Astrocyte of the hippocampus (primary cell): ENCODE measurements around the gene SRPK3.

ENCODE experiments used
- DNase-seq: peaks from one replicate; pipeline ENCODE4 v3.0.0; 2011; ENCODE audit warnings: low read depth, low spot score

SRPK3 gene

DNA sequence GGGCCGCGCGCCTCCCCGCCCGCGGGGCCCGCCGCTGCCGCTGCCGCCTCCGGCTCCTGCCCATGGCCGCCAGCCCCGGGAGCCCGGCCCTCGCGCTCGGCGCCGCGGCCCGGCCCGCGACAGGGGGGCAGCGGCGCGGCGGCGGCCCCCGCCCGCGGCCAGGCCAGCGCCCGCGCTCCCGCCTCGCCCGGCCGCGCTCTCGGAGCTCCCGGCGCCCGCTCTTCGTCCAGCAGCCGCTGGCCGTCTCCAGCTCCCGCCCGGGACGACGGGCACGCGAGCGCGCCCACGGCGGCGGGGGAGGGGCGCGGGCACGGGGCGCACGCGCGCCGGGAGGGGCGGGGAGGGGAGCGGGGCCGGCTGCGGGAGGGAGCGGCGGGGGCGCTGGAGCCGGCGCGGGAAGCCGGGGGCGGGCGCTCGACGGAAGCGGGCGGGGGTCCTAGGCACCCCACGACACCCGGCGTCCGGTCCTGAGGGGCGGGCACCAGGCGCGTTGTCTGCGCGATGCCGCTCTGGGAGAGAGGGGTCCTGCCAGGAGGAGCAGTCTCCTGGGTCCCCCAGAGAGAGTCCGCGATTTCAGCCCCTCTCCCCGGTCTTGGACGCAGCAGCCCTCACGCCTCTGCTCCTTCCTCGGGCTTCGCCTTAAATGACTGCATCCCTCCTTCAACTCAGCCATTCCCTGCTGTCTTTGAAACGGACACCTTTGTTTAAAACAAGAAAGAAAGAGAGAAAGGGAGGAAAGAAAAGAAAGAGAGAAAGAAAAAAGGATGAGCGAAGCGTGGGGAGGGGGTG is 50.0 kb downstream of the SRPK3 start:
- no peak for DNase-seq

DNA sequence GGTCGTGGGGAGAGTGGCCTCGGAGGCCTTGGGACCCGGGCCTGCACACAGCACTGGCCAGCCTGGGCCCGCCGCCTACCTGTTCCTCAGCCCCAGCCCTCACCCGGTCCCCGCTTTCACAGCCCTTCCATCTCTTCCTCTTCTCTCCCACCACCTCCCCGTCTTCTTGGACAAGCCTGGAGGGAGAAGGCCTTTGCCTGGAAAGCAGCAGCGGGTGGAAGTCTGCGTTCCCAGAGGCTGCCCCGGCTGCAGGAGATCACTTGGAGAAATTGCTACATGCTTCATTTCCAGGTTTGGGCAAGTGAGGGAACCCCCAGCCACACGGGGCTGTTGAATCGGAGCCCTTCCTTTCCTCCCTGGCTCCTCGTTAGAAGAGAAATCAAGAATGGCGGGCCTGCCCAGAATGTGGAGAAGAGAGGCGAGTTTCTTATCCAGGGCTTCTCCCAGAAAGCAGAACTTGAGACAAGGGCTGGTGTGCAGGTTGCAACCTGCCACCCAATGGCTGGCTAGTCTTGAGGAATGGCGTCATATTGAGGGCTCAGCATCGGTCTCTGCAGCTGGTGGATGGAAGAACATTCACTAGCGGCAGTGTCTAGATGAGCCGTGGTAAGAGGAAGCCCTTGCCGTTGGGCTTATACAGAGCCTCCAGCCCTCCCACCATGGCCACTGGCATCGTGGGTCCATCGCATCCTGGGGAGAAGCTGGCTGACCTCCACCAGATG is 50.7 kb downstream of the SRPK3 start:
- no peak for DNase-seq

DNA sequence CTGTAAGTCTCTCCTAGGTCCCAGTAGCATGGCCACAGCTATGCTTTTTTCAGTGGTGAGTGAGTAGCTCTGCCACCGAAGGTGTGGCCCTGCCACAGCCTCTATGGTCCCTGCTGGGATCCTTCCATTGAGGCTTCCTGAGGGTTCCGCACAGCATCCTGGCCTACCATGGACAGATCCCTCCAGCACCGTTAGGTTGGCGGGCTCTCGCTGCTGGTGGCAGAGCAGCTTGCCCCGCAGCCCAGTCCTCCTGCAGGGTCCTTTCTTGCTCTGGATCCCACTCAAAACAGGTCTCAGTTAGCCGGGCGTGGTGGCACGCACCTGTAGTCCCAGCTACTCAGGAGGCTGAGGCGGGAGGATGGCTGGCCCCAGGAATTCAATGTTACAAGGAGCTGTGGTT is 51.9 kb downstream of the SRPK3 start:
- no peak for DNase-seq
